ENCODE results near the gene RPL5.

The RPL5 gene

GRCh38 chr1:92855236-92855635 is 23.4 kb downstream of the RPL5 start:
- DNase-seq (ENCODE audit: low read depth) = no peak

GRCh38 chr1:92857817-92858216 is 26.0 kb downstream of the RPL5 start:
- DNase-seq (ENCODE audit: low read depth) = no peak

GRCh38 chr1:92858564-92859399 is 26.9 kb downstream of the RPL5 start:
- no peak for DNase-seq (ENCODE audit: low read depth)

- DNase-seq (ENCODE audit: low read depth) = no peak
Measured at GRCh38 chr1:92859400-92860039, 27.7 kb downstream of the RPL5 start.

- DNase-seq (ENCODE audit: low read depth) = no peak
Measured at GRCh38 chr1:92862605-92863004, 30.8 kb downstream of the RPL5 start.

GRCh38 chr1:92864131-92864530 is 32.3 kb downstream of the RPL5 start:
- no peak for DNase-seq (ENCODE audit: low read depth)

GRCh38 chr1:92870591-92870990 is 38.8 kb downstream of the RPL5 start:
- no peak for DNase-seq (ENCODE audit: low read depth)

- no peak for DNase-seq (ENCODE audit: low read depth)
Measured at GRCh38 chr1:92872719-92873118, 40.9 kb downstream of the RPL5 start.

- no peak for DNase-seq (ENCODE audit: low read depth)
Measured at GRCh38 chr1:92874987-92875386, 43.1 kb downstream of the RPL5 start.

- no peak for DNase-seq (ENCODE audit: low read depth)
Measured at GRCh38 chr1:92876351-92876750, 44.5 kb downstream of the RPL5 start.

- DNase-seq (ENCODE audit: low read depth) = no peak
Measured at GRCh38 chr1:92877081-92877711, 45.4 kb downstream of the RPL5 start.

GRCh38 chr1:92877792-92878191 is 46.0 kb downstream of the RPL5 start:
- no peak for DNase-seq (ENCODE audit: low read depth)

- no peak for DNase-seq (ENCODE audit: low read depth)
Measured at GRCh38 chr1:92879316-92879968, 47.6 kb downstream of the RPL5 start.

- DNase-seq (ENCODE audit: low read depth) = no peak
Measured at GRCh38 chr1:92881391-92881790, 49.6 kb downstream of the RPL5 start.

- no peak for DNase-seq (ENCODE audit: low read depth)
Measured at GRCh38 chr1:92882819-92883218, 51.0 kb downstream of the RPL5 start.

- DNase-seq (ENCODE audit: low read depth) = no peak
Measured at GRCh38 chr1:92883297-92883696, 51.5 kb downstream of the RPL5 start.

- no peak for DNase-seq (ENCODE audit: low read depth)
Measured at GRCh38 chr1:92884195-92884594, 52.4 kb downstream of the RPL5 start.

- DNase-seq (ENCODE audit: low read depth) = no peak
Measured at GRCh38 chr1:92886886-92887419, 55.1 kb downstream of the RPL5 start.

GRCh38 chr1:92887465-92887864 is 55.6 kb downstream of the RPL5 start:
- no peak for DNase-seq (ENCODE audit: low read depth)

Data from CMK (cell line).